ENCODE results near the gene CER1.

GRCh38 chr9:14769230-14769571, 46.7 kb upstream of the CER1 start:
- no peak for TF ChIP-seq CTCF (IDR thresholded peaks at IDR 0.05)
- TF ChIP-seq POLR2A (IDR thresholded peaks at IDR 0.05), result no peak

Measured in testis (tissue), 2 donors.